ENCODE data around the gene QSOX1.

DNA sequence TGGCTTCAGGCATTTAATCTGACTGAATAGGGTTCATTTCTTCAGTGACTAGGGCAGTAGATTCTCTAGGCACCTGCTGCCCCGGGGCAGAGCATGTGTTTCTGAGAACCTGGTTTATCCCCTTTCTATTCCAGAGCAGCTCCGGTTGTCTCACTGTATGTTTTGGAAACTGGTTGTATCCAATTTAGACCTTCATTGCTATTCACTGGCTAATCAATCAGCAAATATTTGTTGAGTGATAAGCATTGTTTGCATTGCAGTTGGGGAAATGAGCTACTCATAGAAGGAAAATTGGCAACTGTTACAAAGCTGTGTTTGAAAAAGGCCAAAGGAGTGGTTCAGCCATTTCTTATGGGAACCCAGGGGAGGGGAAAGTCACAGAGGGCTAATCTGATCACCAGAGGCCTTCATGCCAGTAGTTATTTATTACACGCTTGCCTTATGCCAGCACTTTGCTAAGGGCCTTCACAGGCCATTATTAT is 2.9 kb downstream of the QSOX1 start:
- TF ChIP-seq FOXP1 (CRISPR knock-in tag; IDR thresholded peaks at IDR 0.05; ENCODE audit: borderline replicate concordance) = no peak
- TF ChIP-seq CTCF (IDR thresholded peaks at IDR 0.05) = no peak
- TF ChIP-seq GABPB1 (CRISPR knock-in tag; IDR thresholded peaks at IDR 0.05) = peak; percentile 51; the same call in 1 of the 2 replicates
- TF ChIP-seq, protein P1, sequence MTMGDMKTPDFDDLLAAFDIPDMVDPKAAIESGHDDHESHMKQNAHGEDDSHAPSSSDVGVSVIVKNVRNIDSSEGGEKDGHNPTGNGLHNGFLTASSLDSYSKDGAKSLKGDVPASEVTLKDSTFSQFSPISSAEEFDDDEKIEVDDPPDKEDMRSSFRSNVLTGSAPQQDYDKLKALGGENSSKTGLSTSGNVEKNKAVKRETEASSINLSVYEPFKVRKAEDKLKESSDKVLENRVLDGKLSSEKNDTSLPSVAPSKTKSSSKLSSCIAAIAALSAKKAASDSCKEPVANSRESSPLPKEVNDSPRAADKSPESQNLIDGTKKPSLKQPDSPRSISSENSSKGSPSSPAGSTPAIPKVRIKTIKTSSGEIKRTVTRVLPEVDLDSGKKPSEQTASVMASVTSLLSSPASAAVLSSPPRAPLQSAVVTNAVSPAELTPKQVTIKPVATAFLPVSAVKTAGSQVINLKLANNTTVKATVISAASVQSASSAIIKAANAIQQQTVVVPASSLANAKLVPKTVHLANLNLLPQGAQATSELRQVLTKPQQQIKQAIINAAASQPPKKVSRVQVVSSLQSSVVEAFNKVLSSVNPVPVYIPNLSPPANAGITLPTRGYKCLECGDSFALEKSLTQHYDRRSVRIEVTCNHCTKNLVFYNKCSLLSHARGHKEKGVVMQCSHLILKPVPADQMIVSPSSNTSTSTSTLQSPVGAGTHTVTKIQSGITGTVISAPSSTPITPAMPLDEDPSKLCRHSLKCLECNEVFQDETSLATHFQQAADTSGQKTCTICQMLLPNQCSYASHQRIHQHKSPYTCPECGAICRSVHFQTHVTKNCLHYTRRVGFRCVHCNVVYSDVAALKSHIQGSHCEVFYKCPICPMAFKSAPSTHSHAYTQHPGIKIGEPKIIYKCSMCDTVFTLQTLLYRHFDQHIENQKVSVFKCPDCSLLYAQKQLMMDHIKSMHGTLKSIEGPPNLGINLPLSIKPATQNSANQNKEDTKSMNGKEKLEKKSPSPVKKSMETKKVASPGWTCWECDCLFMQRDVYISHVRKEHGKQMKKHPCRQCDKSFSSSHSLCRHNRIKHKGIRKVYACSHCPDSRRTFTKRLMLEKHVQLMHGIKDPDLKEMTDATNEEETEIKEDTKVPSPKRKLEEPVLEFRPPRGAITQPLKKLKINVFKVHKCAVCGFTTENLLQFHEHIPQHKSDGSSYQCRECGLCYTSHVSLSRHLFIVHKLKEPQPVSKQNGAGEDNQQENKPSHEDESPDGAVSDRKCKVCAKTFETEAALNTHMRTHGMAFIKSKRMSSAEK (CRISPR knock-in tag; IDR thresholded peaks at IDR 0.05; ENCODE audit: borderline replicate concordance) = no peak
- TF ChIP-seq IRF1 (CRISPR knock-in tag; IDR thresholded peaks at IDR 0.05) = no peak
- TF ChIP-seq ZNF121 (CRISPR knock-in tag; IDR thresholded peaks at IDR 0.05) = no peak
- no peak for TF ChIP-seq PRRX2 (CRISPR knock-in tag; IDR thresholded peaks at IDR 0.05)
- no peak for TF ChIP-seq SP1 (CRISPR knock-in tag; conservative IDR thresholded peaks at IDR 0.05)

Data from WTC11 (cell line).